ENCODE measurements around the gene E2F6. TPM values are rescaled to one million over a fixed set of nuclear protein-coding genes. Genes with fewer than 3 reads are reported as not detected.
A peak's percentile ranks its signal among the peaks of the same experiment; 100 is the strongest.

The E2F6 gene
- total and polyA plus RNA-seq, 2 of the 13 experiments (the other 11 are each of a cell fraction or from before 2014, with no cell fraction given), result 27.3 to 36.0 TPM

DNA sequence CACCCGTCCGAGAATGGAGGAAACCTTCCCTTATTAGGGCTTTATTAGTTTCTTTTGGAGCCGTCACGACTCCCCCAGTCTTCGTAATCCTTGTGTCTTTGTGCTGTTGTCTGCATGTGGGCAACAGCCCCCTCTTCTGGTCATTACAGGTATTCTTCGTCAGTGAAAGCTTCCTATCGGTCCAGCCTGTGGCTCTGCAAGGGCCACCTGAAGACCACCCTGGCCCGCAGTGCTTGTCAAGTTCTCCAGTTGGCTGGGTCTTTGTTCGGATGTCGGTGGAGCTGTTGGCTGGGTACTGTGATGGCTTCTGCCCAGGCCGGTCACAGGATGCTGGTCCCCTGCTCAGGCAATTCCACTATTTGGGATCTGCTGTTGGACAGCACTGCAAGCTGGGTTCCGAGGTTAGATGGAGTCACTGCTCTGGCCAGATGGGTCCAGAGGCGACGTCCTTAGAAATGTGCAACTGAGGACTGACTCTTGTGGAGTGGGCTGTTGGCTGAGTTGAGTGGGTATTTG, 19.2 kb downstream of the E2F6 start (continued):
- no peak for TF ChIP-seq ZNF790 (CRISPR knock-in tag; IDR thresholded peaks at IDR 0.05; ENCODE audit: borderline replicate concordance)
- TF ChIP-seq SRY (CRISPR knock-in tag; IDR thresholded peaks at IDR 0.05), result no peak
- 0 out of 2 replicates have a peak, but pooled peaks have one; percentile 30 for TF ChIP-seq FOXK1 (CRISPR knock-in tag; IDR thresholded peaks at IDR 0.05; ENCODE audit: borderline replicate concordance, low read depth)
- peak; percentile 27; the same call in 1 of the 2 replicates for TF ChIP-seq CBX5 (CRISPR knock-in tag; IDR thresholded peaks at IDR 0.05; ENCODE audit: borderline replicate concordance)
- no peak for TF ChIP-seq EZH2 (conservative IDR thresholded peaks at IDR 0.05; ENCODE audit: low read depth, low read length)
- no peak for TF ChIP-seq ZNF549 (CRISPR knock-in tag; IDR thresholded peaks at IDR 0.05)
- peak; percentile 15 for TF ChIP-seq TEAD3 (CRISPR knock-in tag; optimal IDR thresholded peaks at IDR 0.05; ENCODE audit: borderline replicate concordance)
- no peak for TF ChIP-seq ZNF552 (CRISPR knock-in tag; IDR thresholded peaks at IDR 0.05; ENCODE audit: borderline replicate concordance)
- no peak for TF ChIP-seq ZNF773 (CRISPR knock-in tag; IDR thresholded peaks at IDR 0.05; ENCODE audit: borderline replicate concordance)
- TF ChIP-seq EED (CRISPR knock-in tag; IDR thresholded peaks at IDR 0.05), result 0 out of 2 replicates have a peak, but pooled peaks have one; percentile 36
- no peak for TF ChIP-seq MYC (CRISPR knock-in tag; IDR thresholded peaks at IDR 0.05; ENCODE audit: borderline replicate concordance)
- TF ChIP-seq ZNF598 (CRISPR knock-in tag; IDR thresholded peaks at IDR 0.05; ENCODE audit: borderline replicate concordance), result peak; percentile 92; the same call in 1 of the 2 replicates
- TF ChIP-seq ZNF629 (CRISPR knock-in tag; conservative IDR thresholded peaks at IDR 0.05), result no peak
- 0 out of 2 replicates have a peak, but pooled peaks have one; percentile 31 for TF ChIP-seq KDM5B (CRISPR knock-in tag; IDR thresholded peaks at IDR 0.05; ENCODE audit: borderline replicate concordance)
- TF ChIP-seq, protein P1, sequence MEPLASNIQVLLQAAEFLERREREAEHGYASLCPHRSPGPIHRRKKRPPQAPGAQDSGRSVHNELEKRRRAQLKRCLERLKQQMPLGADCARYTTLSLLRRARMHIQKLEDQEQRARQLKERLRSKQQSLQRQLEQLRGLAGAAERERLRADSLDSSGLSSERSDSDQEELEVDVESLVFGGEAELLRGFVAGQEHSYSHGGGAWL (CRISPR knock-in tag; IDR thresholded peaks at IDR 0.05), result no peak; the same call in 1 of the 2 replicates
- TF ChIP-seq RORA (CRISPR knock-in tag; IDR thresholded peaks at IDR 0.05), result no peak
- TF ChIP-seq RBM22 (optimal IDR thresholded peaks at IDR 0.05; ENCODE audit: low read length), result peak; percentile 88
- TF ChIP-seq HMG20A (CRISPR knock-in tag; IDR thresholded peaks at IDR 0.05; ENCODE audit: borderline replicate concordance), result no peak
- 0 out of 2 replicates have a peak, but pooled peaks have one; percentile 73 for TF ChIP-seq ZNF468 (CRISPR knock-in tag; IDR thresholded peaks at IDR 0.05)
- TF ChIP-seq, protein P2, sequence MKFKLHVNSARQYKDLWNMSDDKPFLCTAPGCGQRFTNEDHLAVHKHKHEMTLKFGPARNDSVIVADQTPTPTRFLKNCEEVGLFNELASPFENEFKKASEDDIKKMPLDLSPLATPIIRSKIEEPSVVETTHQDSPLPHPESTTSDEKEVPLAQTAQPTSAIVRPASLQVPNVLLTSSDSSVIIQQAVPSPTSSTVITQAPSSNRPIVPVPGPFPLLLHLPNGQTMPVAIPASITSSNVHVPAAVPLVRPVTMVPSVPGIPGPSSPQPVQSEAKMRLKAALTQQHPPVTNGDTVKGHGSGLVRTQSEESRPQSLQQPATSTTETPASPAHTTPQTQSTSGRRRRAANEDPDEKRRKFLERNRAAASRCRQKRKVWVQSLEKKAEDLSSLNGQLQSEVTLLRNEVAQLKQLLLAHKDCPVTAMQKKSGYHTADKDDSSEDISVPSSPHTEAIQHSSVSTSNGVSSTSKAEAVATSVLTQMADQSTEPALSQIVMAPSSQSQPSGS (CRISPR knock-in tag; IDR thresholded peaks at IDR 0.05), result 0 out of 2 replicates have a peak, but pooled peaks have one; percentile 42
- no peak for TF ChIP-seq ATM (IDR thresholded peaks at IDR 0.05; ENCODE audit: borderline replicate concordance)
- TF ChIP-seq HNF4G (IDR thresholded peaks at IDR 0.05; ENCODE audit: borderline replicate concordance, low read depth, low read length), result no peak
- 0 out of 2 replicates have a peak, but pooled peaks have one; percentile 36 for TF ChIP-seq HNF4G (CRISPR knock-in tag; IDR thresholded peaks at IDR 0.05; ENCODE audit: borderline replicate concordance, low read depth)
- TF ChIP-seq ZBTB38 (CRISPR knock-in tag; IDR thresholded peaks at IDR 0.05), result peak; percentile 67; the same call in 1 of the 2 replicates
- TF ChIP-seq RCOR2 (CRISPR knock-in tag; IDR thresholded peaks at IDR 0.05), result 0 out of 2 replicates have a peak, but pooled peaks have one; percentile 23
- no peak for TF ChIP-seq ZNF138 (CRISPR knock-in tag; IDR thresholded peaks at IDR 0.05; ENCODE audit: low read depth)

All from HepG2 (cell line).